HG03280 (cell line): ENCODE data around the gene TRIM47.

Source experiments
- ATAC-seq: cut with Tn5 transposase; IDR thresholded peaks from one replicate; pipeline ENCODE4 v1.9.1; 2021; ENCODE audit warnings: mild to moderate bottlenecking, moderate library complexity; ENCODE audit not compliant: unreplicated experiment

Gene TRIM47

GRCh38 chr17:75878174-75878998, at the start of gene TRIM47:
TRIM47 (minus strand) TSS chr17:75878581; CDS start chr17:75878548, 33 bp downstream.
- peak; percentile 12 for ATAC-seq

- ATAC-seq = no peak
Observed at GRCh38 chr17:75927286-75927922, 49.0 kb upstream of the TRIM47 start.

- no peak for ATAC-seq
Observed at GRCh38 chr17:75926456-75926855, 48.1 kb upstream of the TRIM47 start.

- ATAC-seq = no peak
Observed at GRCh38 chr17:75925912-75926311, 47.5 kb upstream of the TRIM47 start.

- ATAC-seq = no peak
Observed at GRCh38 chr17:75925103-75925502, 46.7 kb upstream of the TRIM47 start.

GRCh38 chr17:75922963-75923874, 44.8 kb upstream of the TRIM47 start:
- no peak for ATAC-seq

GRCh38 chr17:75922173-75922961, 44.0 kb upstream of the TRIM47 start:
- no peak for ATAC-seq

GRCh38 chr17:75921596-75921995, 43.2 kb upstream of the TRIM47 start:
- no peak for ATAC-seq

- ATAC-seq = no peak
Observed at GRCh38 chr17:75920045-75920560, 41.7 kb upstream of the TRIM47 start.

- ATAC-seq = no peak
Observed at GRCh38 chr17:75919611-75920010, 41.2 kb upstream of the TRIM47 start.

- ATAC-seq = no peak
Observed at GRCh38 chr17:75917917-75918445, 39.6 kb upstream of the TRIM47 start.

- no peak for ATAC-seq
Observed at GRCh38 chr17:75917141-75917916, 38.9 kb upstream of the TRIM47 start.

- ATAC-seq = no peak
Observed at GRCh38 chr17:75915268-75915667, 36.9 kb upstream of the TRIM47 start.

- ATAC-seq = no peak
Observed at GRCh38 chr17:75914643-75915267, 36.4 kb upstream of the TRIM47 start.

GRCh38 chr17:75913537-75914210, 35.3 kb upstream of the TRIM47 start:
- no peak for ATAC-seq

GRCh38 chr17:75910699-75911098, 32.3 kb upstream of the TRIM47 start:
- ATAC-seq = no peak

- ATAC-seq = no peak
Observed at GRCh38 chr17:75909812-75910274, 31.5 kb upstream of the TRIM47 start.
